ENCODE results near the gene DOK6.
A peak's percentile ranks its signal among the peaks of the same experiment; 100 is the strongest.

The DOK6 gene

DNA sequence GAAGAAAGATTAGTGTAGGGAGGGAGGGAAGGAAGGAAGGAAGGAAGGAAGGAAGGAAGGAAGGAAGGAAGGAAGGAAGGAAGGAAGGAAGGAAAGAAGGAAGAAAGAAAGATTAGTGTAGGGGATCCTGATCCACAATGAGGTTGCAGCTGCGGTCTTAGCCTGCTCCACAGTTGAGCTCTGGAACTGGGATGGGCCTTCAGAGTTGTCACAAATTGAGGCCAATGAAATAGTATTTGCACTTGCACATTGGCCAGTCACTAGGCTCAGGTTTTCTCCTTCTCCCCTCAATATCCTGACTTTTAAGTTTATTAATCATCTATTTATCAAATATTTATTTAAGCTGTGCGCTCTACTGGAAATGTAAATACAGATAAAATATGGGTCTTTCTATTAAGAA is 34.3 kb downstream of the DOK6 start:
- DNase-seq (ENCODE audit: low read depth in 2 of 2), result no peak

- DNase-seq (ENCODE audit: low read depth in 2 of 2), result no peak
Observed at GRCh38 chr18:69444221-69444620, 43.5 kb downstream of the DOK6 start.

DNA sequence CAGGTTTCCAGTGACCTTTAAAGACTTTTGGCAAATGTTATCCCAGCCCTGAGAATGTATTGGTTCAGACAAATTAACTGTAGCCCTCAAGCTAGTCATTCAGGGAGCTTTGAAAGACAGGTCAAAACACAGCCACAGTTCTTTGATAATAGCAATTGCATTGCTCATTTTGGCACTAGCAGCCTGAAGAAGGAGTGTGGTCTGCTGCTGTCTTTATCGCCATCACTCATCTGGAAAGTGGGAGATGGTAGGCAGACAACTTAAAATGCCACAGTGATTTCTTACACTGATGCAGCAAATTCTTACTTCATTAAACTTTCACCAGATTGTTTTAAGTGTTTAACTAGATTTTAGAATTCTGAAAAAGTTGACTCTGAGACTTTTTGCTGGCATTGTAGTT is 47.2 kb downstream of the DOK6 start:
- no peak for DNase-seq (ENCODE audit: low read depth in 2 of 2)

DNA sequence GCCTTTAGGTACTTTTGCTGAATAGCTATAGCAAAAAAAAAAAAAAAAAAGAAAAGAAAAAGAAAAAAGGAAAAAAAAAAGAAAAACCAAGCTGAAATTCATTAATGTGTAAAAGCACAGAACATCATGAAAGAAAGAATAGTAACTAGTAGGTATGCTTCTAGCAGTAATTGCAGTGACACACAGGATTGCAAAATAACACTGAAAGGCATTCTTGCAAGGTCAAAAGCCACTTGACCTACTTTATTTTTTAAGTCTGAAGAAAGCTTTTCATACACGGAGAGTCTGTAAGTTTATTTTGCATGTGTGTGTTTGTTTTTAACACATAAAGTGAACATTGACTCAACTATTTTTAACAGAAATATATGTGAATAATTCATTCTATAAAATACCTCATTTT is 54.4 kb downstream of the DOK6 start:
- no peak for DNase-seq (ENCODE audit: low read depth in 2 of 2)

DNA sequence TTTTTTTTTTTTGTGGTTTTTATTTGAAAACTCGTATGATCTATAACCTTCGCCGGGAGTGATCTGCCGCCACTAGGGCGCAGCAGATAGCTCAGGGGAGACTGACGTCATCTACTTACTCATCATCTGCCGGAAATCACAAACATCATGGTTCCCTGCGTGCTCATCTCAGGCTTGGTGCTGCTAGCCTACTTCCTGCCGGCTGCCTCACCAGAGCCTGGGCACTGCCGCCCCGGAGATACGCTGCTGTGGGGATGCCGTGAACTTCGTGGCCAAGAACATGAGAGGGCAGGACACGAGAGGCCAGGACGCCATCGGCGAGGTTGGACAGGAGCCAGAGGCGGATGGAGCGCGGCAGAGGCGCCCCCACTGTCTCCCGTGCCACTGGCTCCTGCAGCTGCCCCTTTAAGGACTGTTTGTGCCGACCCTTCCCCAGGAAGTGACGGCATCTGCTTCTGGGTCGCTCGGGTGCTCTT is 68.8 kb downstream of the DOK6 start:
- peak in 1 of 2 donors; percentile 6 for DNase-seq (ENCODE audit: low read depth in 2 of 2)

DNA sequence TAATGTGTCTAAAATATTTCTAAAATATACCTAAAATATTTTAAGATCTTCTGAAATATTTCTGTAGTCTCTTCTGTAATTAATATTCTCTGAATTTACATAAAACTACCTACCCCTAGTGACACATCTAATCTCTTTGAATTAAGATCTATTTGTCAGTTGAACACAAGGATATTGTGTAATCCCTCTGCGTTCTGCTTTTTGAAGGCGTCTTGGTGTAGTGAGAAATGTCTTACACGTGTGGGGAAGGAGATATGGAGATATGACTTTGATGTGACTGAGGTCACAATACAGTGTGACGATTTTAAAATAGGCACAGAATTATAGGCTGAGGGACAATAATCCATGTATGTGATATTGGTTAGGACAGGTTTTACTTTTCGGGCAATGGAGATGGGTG is 79.8 kb downstream of the DOK6 start:
- no peak for DNase-seq (ENCODE audit: low read depth in 2 of 2)

DNA sequence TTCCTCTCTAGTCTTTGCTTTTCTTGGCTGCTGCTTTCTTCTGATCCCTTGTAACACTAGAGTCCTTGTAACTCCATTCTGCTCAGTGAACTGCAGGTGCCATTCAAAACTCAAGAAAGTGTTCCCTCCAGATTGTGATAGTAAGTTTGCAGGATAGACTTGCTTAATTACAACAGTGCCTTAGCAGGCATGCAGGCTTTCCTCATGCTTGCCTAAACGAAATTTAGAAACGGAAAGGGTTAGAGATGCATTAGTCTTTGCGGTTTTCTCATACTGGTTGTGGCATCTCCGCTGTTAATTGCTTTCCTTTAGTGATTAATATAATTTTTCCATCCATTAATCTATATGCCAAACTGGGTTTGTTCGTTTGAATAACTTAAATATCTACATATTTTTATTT is 82.9 kb downstream of the DOK6 start:
- DNase-seq (ENCODE audit: low read depth in 2 of 2), result no peak

GRCh38 chr18:69484699-69485396 is 84.2 kb downstream of the DOK6 start:
- DNase-seq (ENCODE audit: low read depth in 2 of 2), result no peak

DNA sequence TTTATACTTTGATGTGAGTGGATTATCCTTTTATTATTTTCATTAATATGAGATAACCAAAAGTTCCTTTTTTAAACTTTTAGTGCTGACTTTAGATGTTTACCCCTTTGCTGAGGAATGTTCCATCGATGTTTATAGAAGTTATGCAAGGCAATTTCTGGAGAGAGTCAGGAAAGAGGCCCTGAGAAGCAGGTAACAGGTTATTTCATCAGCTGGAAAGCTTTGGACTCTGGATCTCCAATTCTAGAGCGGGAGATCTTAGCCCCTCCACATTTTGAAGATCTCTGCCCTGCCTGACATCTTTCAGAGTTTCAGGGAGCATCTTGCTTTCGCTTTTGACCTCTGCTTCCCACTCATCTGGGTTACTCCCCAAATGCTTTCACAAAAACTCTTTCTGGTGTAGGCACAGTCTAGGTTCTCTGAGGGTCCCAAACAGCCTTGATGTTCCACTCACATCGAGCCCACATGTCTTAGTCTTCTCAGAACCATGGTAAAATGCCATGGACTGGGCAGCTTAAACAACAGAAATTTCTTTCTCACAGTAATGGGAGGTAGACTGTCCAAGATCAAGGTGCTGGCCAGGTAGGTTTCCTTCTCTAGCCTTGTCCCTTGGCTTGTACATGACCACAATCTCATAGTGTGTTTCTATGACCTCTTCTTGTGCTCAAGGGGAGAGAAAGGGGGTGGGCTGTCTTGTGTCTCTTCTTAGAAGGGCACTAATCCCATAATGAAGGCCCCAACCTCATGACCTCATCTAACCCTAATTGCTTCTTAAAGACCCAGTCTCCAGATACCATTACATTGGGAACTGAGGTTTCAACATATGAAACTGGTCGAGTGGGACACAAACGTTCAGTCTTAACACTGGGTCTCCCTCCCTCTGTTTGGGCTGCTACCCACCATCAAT is 87.1 kb downstream of the DOK6 start:
- no peak for DNase-seq (ENCODE audit: low read depth in 2 of 2)

GRCh38 chr18:69490072-69490471 is 89.4 kb downstream of the DOK6 start:
- DNase-seq (ENCODE audit: low read depth in 2 of 2), result no peak

DNA sequence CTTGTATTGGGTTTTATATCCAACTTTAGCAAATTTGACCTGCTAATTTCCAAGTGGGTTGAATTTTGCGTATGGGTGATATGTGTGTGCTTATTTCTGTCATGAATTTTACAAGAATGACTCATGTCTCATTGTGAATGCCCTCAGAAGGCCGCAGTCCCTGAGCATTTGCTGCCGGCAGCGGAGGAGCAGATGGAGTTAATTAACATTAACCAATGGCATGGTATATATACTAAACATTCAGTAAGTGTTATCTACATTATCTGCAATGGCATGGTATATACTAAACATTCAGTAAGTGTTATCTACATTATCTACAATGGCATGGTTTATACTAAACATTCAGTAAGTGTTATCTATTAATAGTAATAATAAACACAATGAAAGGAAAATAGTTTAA is 90.1 kb downstream of the DOK6 start:
- DNase-seq (ENCODE audit: low read depth in 2 of 2), result no peak

- DNase-seq (ENCODE audit: low read depth in 2 of 2), result no peak
Observed at GRCh38 chr18:69491576-69491975, 90.9 kb downstream of the DOK6 start.

GRCh38 chr18:69492861-69493260 is 92.2 kb downstream of the DOK6 start:
- DNase-seq (ENCODE audit: low read depth in 2 of 2), result no peak

DNA sequence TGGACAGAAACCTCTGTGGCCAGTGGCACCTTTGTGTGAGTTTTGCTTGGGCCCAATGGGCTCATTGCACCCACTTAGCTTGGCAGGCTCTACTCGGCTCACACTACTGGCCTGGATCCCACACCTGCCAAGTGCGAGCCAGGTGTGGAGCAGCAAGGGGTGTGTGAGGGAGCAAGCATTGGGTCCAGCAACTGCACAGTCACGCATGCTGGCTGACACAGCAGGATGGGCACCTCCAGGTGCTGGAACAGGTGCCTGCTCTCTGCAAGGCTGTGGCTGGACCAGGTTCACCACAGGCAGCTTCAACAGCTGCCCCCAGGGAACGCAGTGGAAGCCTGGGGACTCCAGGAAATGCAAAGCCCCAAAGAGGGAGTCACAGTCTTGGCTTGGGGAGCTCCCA is 94.2 kb downstream of the DOK6 start:
- DNase-seq (ENCODE audit: low read depth in 2 of 2), result no peak

DNA sequence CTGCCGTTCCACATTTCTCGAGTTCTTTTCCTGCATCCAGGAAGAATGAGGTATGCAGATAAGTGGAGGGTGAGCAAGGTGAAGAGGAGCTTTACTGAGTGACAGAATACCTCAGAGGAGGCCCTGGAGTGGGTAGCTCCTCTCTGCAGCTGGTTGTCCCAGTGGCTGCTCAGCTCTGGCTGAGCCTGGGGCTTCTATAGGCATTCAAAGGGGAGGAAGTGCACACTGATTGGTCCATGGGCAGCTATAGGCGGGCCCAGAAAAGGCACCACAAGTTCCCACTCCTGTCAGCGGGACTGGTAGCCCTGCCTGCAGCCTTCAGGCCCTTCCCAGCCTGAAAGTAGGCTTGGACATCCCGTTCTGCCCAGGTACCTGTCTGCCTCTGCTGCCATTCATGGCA is 94.7 kb downstream of the DOK6 start:
- DNase-seq (ENCODE audit: low read depth in 2 of 2), result no peak

- no peak for DNase-seq (ENCODE audit: low read depth in 2 of 2)
Observed at GRCh38 chr18:69495841-69496533, 95.3 kb downstream of the DOK6 start.

DNA sequence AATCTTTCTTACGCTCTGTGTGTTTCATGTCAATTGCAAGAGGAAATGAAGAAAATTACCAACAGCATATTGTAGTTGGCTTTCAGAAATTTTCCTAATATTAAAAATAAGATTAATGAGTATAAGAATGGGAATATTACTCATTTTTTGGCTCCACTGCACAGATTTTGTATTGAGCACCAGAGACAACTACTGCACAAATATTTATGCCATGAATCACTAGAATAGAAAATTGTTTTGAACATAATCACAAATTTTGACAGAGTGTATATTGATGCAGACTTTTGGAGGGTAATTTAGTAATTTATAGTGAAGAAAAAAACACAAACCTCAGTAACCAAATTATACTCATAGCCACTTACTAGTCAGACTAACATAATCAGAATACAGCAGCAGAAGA is 118.3 kb downstream of the DOK6 start:
- DNase-seq (ENCODE audit: low read depth in 2 of 2), result no peak

DNA sequence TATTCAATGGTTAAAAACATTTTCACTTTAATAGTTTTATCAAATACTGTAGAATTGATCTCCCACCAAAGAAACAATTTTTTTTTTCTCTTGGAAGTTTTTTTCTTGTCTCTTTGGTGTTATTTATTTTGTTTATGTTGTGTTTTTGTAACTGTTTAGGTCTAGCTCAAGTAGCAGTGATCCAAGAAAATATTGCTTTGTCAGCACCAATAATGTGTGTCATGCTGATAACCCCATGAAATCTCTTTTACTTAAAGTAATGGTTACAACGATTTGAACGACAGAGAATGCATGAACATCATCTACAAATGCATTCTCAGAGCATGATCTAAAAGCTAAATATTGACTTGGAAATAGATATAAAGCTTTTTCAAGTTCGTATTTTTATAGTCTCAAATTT is 122.9 kb downstream of the DOK6 start:
- DNase-seq (ENCODE audit: low read depth in 2 of 2), result no peak

DNA sequence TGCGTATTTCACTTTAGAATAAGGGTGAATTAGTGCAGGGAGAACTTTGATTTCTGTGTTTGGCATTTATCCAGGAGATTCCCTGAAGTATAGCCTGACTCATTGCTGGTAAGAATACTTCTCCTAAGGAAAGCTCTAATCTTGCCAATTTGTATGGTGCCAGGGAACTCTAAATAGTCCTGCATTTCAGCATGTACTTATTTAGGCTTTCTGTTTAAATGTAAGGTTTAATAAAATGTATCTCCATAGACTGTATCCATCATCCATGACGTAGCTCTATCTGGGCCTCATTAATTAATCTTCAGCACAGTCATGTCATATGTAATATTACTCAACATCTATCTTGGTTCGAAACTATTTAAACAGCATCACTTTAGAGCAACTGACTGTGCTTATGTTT is 127.7 kb downstream of the DOK6 start:
- DNase-seq (ENCODE audit: low read depth in 2 of 2), result no peak

DNA sequence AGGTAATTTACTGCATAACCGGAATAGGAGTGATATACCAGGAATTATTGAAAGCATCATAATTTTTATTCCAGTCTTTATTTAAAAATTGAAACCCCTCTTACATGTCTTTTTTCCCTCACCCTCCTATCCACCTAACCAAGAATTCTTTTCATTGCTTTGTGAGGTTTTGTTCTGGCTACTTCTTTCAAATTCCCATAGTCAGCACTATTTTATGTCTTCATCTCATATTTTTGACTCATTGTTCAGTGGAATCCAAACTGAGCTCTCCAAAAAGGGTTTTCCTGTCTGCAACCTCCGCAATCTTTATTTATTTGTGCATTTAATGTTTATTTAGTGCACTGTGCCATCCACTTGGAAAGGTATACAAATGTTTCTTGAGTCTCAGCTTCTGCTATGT is 128.5 kb downstream of the DOK6 start:
- DNase-seq (ENCODE audit: low read depth in 2 of 2), result no peak

GRCh38 chr18:69531973-69532372 is 131.3 kb downstream of the DOK6 start:
- no peak for DNase-seq (ENCODE audit: low read depth in 2 of 2)

DNA sequence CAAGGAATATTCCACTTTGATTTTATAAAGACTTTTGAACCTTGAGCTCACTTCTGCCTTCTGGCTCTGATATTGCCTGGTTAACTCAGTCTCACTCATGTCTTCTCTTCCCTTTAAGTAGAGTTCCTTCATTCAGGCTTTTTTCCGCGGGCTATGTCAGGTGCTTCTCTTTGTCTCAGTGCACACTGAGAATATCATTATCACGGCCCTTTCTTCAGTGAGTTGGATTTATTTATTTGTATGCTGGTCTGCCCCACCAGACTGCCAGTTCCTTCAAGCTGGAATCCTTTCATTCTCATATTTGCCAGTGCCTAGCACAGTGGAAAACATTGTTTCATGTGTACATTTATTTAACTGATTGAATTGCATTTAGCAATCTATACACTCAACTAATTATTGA is 136.5 kb downstream of the DOK6 start:
- DNase-seq (ENCODE audit: low read depth in 2 of 2), result no peak

- no peak for DNase-seq (ENCODE audit: low read depth in 2 of 2)
Observed at GRCh38 chr18:69538849-69539248, 138.2 kb downstream of the DOK6 start.

Data from stimulated activated CD8-positive, alpha-beta memory T cell treated with anti-CD3 and anti-CD28 coated beads, Interleukin-7, amount 100 ng/mL, for 4 hours (primary cell).